Endothelial cell of umbilical vein (primary cell): ENCODE measurements around the gene NHLH2. TPM values are rescaled to one million over a fixed set of nuclear protein-coding genes. Genes with fewer than 3 reads are reported as not detected.

Experiments
- BruUV-seq: library from RNA; stranded (reverse); fragments of 400-500 nt; replicated peaks from 2 replicates; lab custom pipeline; 2021; lab: Mats Ljungman, UMichigan
- CTCF ChIA-PET: fragments of 300-600, 350-600 bp; sonication (Branson Sonifier 250); formaldehyde crosslinking; loops from one replicate; lab custom pipeline; 2021; ENCODE audit warnings: antibody characterized with exemption, inconsistent platforms; lab: Charles Lee
- POLR2A ChIA-PET: fragments of 300-600, 350-600 bp; sonication (Branson Sonifier 250); formaldehyde crosslinking; loops from one replicate; lab custom pipeline; 2021; ENCODE audit warnings: antibody characterized with exemption, inconsistent platforms; lab: Charles Lee
- DNase-seq: peaks from one replicate; pipeline ENCODE4 v3.0.0-alpha.2; 2011; ENCODE audit warnings: low read depth, low spot score
- FAIRE-seq: peaks from 2 replicates; lab custom pipeline; 2011; peaks lifted over from hg19 to GRCh38; lab: Jason Lieb, UNC
- H2AFZ ChIP-seq: 2 replicates; pipeline ENCODE4 v1.6.0; 2012; ENCODE audit warnings: low read depth, low read length, control low read depth, inconsistent platforms
- H3K27ac ChIP-seq: 2 replicates; pipeline ENCODE4 v1.5.1; 2011; ENCODE audit warnings: low read depth, mild to moderate bottlenecking, control low read depth, low read length, moderate library complexity; ENCODE audit not compliant: insufficient read depth
- H3K27me3 ChIP-seq, 2 experiments: 2 replicates each; pipeline versions ENCODE4 v1.6.0 to v1.6.1; 2011; ENCODE audit warnings: low read length in 2 of 2, mixed read lengths in 1 of 2; ENCODE audit not compliant: control insufficient read depth in 2 of 2, insufficient read depth in 2 of 2
- H3K36me3 ChIP-seq, 2 experiments: 2 replicates in 1 of 2; 3 replicates in 1 of 2; pipeline ENCODE4 v1.5.1; 2011; ENCODE audit warnings: low read length in 2 of 2, mild to moderate bottlenecking in 1 of 2, moderate library complexity in 1 of 2; ENCODE audit not compliant: control insufficient read depth in 2 of 2, insufficient read depth in 2 of 2; ENCODE audit errors: extremely low read depth in 1 of 2
- H3K4me1 ChIP-seq: 3 replicates; pipeline ENCODE4 v1.5.1; 2011; ENCODE audit warnings: mild to moderate bottlenecking, low read length; ENCODE audit not compliant: control insufficient read depth, insufficient read depth; ENCODE audit errors: extremely low read depth
- H3K4me2 ChIP-seq: 2 replicates; pipeline ENCODE4 v1.6.1; 2011; ENCODE audit warnings: low read length, control low read depth, mixed read lengths; ENCODE audit not compliant: insufficient read depth
- H3K4me3 ChIP-seq, 3 experiments: fragments of 200-600 bp in 1 of 3; sonication (generic), shearing (Covaris generic) in 1 of 3; replicated peaks in 1 of 3; 2 replicates each; pipeline ENCODE4 v1.5.1; 2011 to 2016; ENCODE audit warnings: control low read depth in 3 of 3, low read length in 3 of 3, mild to moderate bottlenecking in 2 of 3, inconsistent platforms in 1 of 3, low read depth in 1 of 3, moderate library complexity in 1 of 3; ENCODE audit not compliant: insufficient read depth in 1 of 3
- H3K79me2 ChIP-seq: 2 replicates; pipeline ENCODE4 v1.6.0; 2012; ENCODE audit warnings: low read length, inconsistent platforms; ENCODE audit not compliant: control insufficient read depth, insufficient read depth
- H3K9ac ChIP-seq: replicated peaks from 2 replicates; pipeline ENCODE3; 2011; ENCODE audit warnings: low read length, control low read depth; ENCODE audit not compliant: insufficient read depth; ENCODE audit errors: extremely low read depth
- H3K9me1 ChIP-seq: replicated peaks from 3 replicates; pipeline ENCODE4 v1.6.0; 2011; ENCODE audit warnings: mild to moderate bottlenecking, low read length; ENCODE audit not compliant: control insufficient read depth, insufficient read depth; ENCODE audit errors: extremely low read depth
- H3K9me3 ChIP-seq: replicated peaks from 2 replicates; pipeline ENCODE4 v1.5.1; 2012; ENCODE audit warnings: low read length, inconsistent platforms; ENCODE audit not compliant: control insufficient read depth, insufficient read depth
- H4K20me1 ChIP-seq: replicated peaks from 2 replicates; pipeline ENCODE3; 2011; ENCODE audit warnings: mild to moderate bottlenecking, low read length; ENCODE audit not compliant: control insufficient read depth, insufficient read depth; ENCODE audit errors: extremely low read depth
- EZH2 ChIP-seq: IDR thresholded peaks from 2 replicates; pipeline ENCODE4 v1.6.1; 2012; ENCODE audit warnings: borderline replicate concordance, low read depth, mild to moderate bottlenecking, moderate library complexity, low read length, inconsistent platforms; ENCODE audit not compliant: severe bottlenecking
- FOS ChIP-seq: IDR thresholded peaks from 2 replicates; pipeline ENCODE4 v1.6.1; 2011; ENCODE audit warnings: mild to moderate bottlenecking, low read length, moderate library complexity, borderline replicate concordance; ENCODE audit not compliant: insufficient read depth
- GATA2 ChIP-seq: IDR thresholded peaks from 2 replicates; pipeline ENCODE4 v1.7.0; 2011; ENCODE audit warnings: low read depth, mild to moderate bottlenecking, moderate library complexity, mixed read lengths, low read length; ENCODE audit not compliant: insufficient read length, insufficient read depth
- JUN ChIP-seq: IDR thresholded peaks from 2 replicates; pipeline ENCODE4 v1.6.1; 2011; ENCODE audit warnings: borderline replicate concordance, low read depth; ENCODE audit not compliant: insufficient read length, insufficient read depth
- MYC ChIP-seq: IDR thresholded peaks from one replicate; pipeline ENCODE4 v1.6.1; 2011; ENCODE audit warnings: mild to moderate bottlenecking, low read depth, low read length
- POLR2A ChIP-seq: IDR thresholded peaks from 2 replicates; pipeline ENCODE4 v1.6.1; 2012; ENCODE audit warnings: low read depth, mild to moderate bottlenecking, control low read depth, low read length
- POLR2AphosphoS5 ChIP-seq: IDR thresholded peaks from 2 replicates; pipeline ENCODE4 v1.6.1; 2012; ENCODE audit warnings: low read depth, mild to moderate bottlenecking, control low read depth, low read length, moderate library complexity; ENCODE audit not compliant: insufficient read depth
- dilution Hi-C: fragments of 300-500 bp; cut with MboI; formaldehyde crosslinking; loops from one replicate; pipeline ENCODE4 v1.15.0; 2019; ENCODE audit warnings: low sequenced_read_pairs; ENCODE audit not compliant: extremely low pct_ligation_motif_present
- intact Hi-C: fragments of 100-400 bp; cut with micrococcal nuclease; formaldehyde crosslinking; loops from one replicate; pipeline ENCODE4 v1.10.0; 2022
- polyA plus RNA-seq, 4 experiments: library from polyadenylated mRNA; depleted of rRNA in 3 of 4; stranded (reverse) in 3 of 4; unstranded in 1 of 4; fragments of >200 nt; gene quantifications; 2 replicates each; pipeline versions ENCODE4 v1.2.1 to v1.2.3, GENCODE V29; 2011 to 2012; ENCODE audit warnings: missing spikeins in 1 of 4
- total RNA-seq: library from RNA; stranded (reverse); gene quantifications from 2 replicates; pipeline ENCODE4 v1.2.3, GENCODE V29; 2021
- TF ChIP-seq, protein P1 (sequence below): IDR thresholded peaks from 2 replicates; pipeline ENCODE4 v1.6.1; 2011; ENCODE audit not compliant: insufficient read depth, insufficient read length
- TF ChIP-seq, protein P2 (sequence below), 2 donors: IDR thresholded peaks; 1 replicate in 1 of 2; 2 replicates in 1 of 2; pipeline ENCODE4 v1.5.1; 2011; ENCODE audit warnings: low read length in 2 of 2, mild to moderate bottlenecking in 2 of 2, moderate library complexity in 2 of 2, control low read depth in 1 of 2, inconsistent platforms in 1 of 2, low read depth in 1 of 2; ENCODE audit not compliant: insufficient read depth in 1 of 2; ENCODE audit errors: extremely low read depth in 1 of 2

Gene NHLH2
- total and polyA plus RNA-seq, 2 donors (not counting 3 experiments of a cell fraction or from before 2014, with no cell fraction given): not detected

DNA sequence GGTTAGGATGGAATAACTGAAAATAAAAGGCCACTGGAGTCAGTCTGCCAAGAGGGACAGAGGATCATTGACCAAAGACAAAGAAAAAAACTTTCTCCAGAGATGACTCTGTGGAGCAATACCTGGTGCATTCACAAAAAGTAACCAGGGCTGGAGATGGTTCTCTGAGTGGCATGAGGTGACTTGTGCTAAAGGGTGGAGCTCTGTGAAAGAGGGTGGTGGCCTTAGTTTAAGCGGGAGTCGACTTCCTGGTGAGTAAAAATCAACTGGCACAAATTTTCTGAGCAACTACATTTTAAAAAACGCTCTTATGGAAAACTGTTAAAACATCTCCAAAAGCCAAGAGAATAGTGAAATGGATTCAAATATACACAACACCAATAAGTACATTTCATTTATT lies 10.0 kb downstream of the NHLH2 start:
- no peaks in the 10 kb centered on the region for H3K79me2 ChIP-seq
- CTCF ChIA-PET: interaction anchor here (0.8 kb wide), 1 partner anchor 13 kb away, joined by 3 read pairs; no protein-coding TSS in a partner anchor
- H3K27ac ChIP-seq: no peak overlapping the region
- H3K9ac ChIP-seq: no peak overlapping the region
- no peaks in the 10 kb centered on the region for H4K20me1 ChIP-seq
- no TSS peak for BruUV-seq
- TF ChIP-seq, protein P1, sequence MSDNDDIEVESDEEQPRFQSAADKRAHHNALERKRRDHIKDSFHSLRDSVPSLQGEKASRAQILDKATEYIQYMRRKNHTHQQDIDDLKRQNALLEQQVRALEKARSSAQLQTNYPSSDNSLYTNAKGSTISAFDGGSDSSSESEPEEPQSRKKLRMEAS: no peak
- TF ChIP-seq GATA2 (no peak), FOS (no peak), POLR2A (no peak), MYC (no peak), EZH2 (no peak), JUN (no peak), POLR2AphosphoS5 (no peak)
- TF ChIP-seq, protein P2, sequence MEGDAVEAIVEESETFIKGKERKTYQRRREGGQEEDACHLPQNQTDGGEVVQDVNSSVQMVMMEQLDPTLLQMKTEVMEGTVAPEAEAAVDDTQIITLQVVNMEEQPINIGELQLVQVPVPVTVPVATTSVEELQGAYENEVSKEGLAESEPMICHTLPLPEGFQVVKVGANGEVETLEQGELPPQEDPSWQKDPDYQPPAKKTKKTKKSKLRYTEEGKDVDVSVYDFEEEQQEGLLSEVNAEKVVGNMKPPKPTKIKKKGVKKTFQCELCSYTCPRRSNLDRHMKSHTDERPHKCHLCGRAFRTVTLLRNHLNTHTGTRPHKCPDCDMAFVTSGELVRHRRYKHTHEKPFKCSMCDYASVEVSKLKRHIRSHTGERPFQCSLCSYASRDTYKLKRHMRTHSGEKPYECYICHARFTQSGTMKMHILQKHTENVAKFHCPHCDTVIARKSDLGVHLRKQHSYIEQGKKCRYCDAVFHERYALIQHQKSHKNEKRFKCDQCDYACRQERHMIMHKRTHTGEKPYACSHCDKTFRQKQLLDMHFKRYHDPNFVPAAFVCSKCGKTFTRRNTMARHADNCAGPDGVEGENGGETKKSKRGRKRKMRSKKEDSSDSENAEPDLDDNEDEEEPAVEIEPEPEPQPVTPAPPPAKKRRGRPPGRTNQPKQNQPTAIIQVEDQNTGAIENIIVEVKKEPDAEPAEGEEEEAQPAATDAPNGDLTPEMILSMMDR (IDR thresholded peaks at IDR 0.05; ENCODE audit: extremely low read depth in 1 of 2, insufficient read depth in 1 of 2, low read depth in 1 of 2, low read length in 2 of 2): no peak
- H3K9me1 ChIP-seq: no peaks in the 10 kb centered on the region
- H2AFZ ChIP-seq: peak overlapping the region; percentile 20
- FAIRE-seq (no peak), DNase-seq (no peak)
- H3K4me3 ChIP-seq: no peak overlapping the region
- H3K4me1 ChIP-seq: peaks cover 4% of the 10 kb centered on the region
- dilution Hi-C loops: no loop called here
- H3K4me2 ChIP-seq: no peak overlapping the region
- peaks cover 14 to 41% of the 10 kb centered on the region in 2 experiments for H3K27me3 ChIP-seq
- intact Hi-C loops: no loop called here
- no peaks in the 10 kb centered on the region for H3K9me3 ChIP-seq
- POLR2A ChIA-PET: no interaction called here
- no peaks in the 10 kb centered on the region for H3K36me3 ChIP-seq
